ENCODE measurements around the gene ALDH3A2.
"Not testable (repeated sequence)": the region's sequence is repeated elsewhere in the genome, so short reads cannot be mapped to it uniquely, and the experiment has no call there.

Gene ALDH3A2

GRCh38 chr17:19683117-19683516, 34.6 kb downstream of the ALDH3A2 start:
- DNase-seq = no peak

- DNase-seq = not testable (repeated sequence)
These were observed 36.5 kb downstream of the ALDH3A2 start for GRCh38 chr17:19684909-19685580.

- DNase-seq = no peak
These were observed 38.0 kb downstream of the ALDH3A2 start for GRCh38 chr17:19686400-19687090.

GRCh38 chr17:19702217-19702641, 53.7 kb downstream of the ALDH3A2 start:
- DNase-seq = no peak

GRCh38 chr17:19703106-19703827, 54.7 kb downstream of the ALDH3A2 start:
- DNase-seq = no peak

GRCh38 chr17:19703828-19704613, 55.5 kb downstream of the ALDH3A2 start:
- no peak for DNase-seq

GRCh38 chr17:19705201-19705600, 56.6 kb downstream of the ALDH3A2 start:
- no peak for DNase-seq

GRCh38 chr17:19705771-19706770, 57.5 kb downstream of the ALDH3A2 start:
- DNase-seq = no peak

GRCh38 chr17:19706791-19707727, 58.5 kb downstream of the ALDH3A2 start:
- no peak for DNase-seq

GRCh38 chr17:19707728-19708221, 59.2 kb downstream of the ALDH3A2 start:
- no peak for DNase-seq

GRCh38 chr17:19708431-19709175, 60.1 kb downstream of the ALDH3A2 start:
- no peak for DNase-seq

- DNase-seq = no peak
These were observed 61.3 kb downstream of the ALDH3A2 start for GRCh38 chr17:19709841-19710240.

GRCh38 chr17:19712436-19713004, 64.0 kb downstream of the ALDH3A2 start:
- no peak for DNase-seq

- DNase-seq = no peak
These were observed 64.9 kb downstream of the ALDH3A2 start for GRCh38 chr17:19713462-19713861.

GRCh38 chr17:19713901-19714361, 65.4 kb downstream of the ALDH3A2 start:
- DNase-seq = no peak

GRCh38 chr17:19714542-19715411, 66.2 kb downstream of the ALDH3A2 start:
- DNase-seq = no peak

- DNase-seq = no peak
These were observed 67.8 kb downstream of the ALDH3A2 start, which contains the start of gene SLC47A2 for GRCh38 chr17:19716108-19717030. Gene SLC47A2, minus strand, starts transcription at chr17:19716584. Its CDS starts 29 bp downstream, at chr17:19716555.

All from activated CD4-positive, CD25-positive, alpha-beta regulatory T cell treated with anti-CD3 and anti-CD28 coated beads, Interleukin-2, amount 50 U/mL, for 72 hours (primary cell).